Neuronal stem cell (in vitro differentiated cells): ENCODE data around the gene MRPL40.

ENCODE experiments used
- DNase-seq: peaks from one replicate; pipeline ENCODE4 v3.0.0-alpha.2; 2013; ENCODE audit warnings: low spot score
- H2AFZ ChIP-seq: one replicate; pipeline ENCODE4 v1.6.1; 2013; ENCODE audit warnings: mild to moderate bottlenecking, low read length, inconsistent platforms
- H2AK5ac ChIP-seq: 2 replicates; pipeline ENCODE4 v1.6.1; 2013; ENCODE audit warnings: low read depth, mild to moderate bottlenecking, inconsistent platforms, low read length, moderate library complexity, mixed read lengths
- H2BK120ac ChIP-seq: 2 replicates; pipeline ENCODE4 v1.6.1; 2013; ENCODE audit warnings: low read depth, mild to moderate bottlenecking, inconsistent platforms, low read length, moderate library complexity, mixed read lengths
- H2BK12ac ChIP-seq: one replicate; pipeline ENCODE4 v1.6.1; 2013; ENCODE audit warnings: low read length, inconsistent platforms
- H2BK15ac ChIP-seq: 2 replicates; pipeline ENCODE4 v1.6.1; 2013; ENCODE audit warnings: mild to moderate bottlenecking, low read length, inconsistent platforms, mixed read lengths
- H2BK5ac ChIP-seq: one replicate; pipeline ENCODE4 v1.6.1; 2013; ENCODE audit warnings: inconsistent platforms, mild to moderate bottlenecking, low read length, moderate library complexity
- H3K14ac ChIP-seq: one replicate; pipeline ENCODE4 v1.6.1; 2013; ENCODE audit warnings: low read length, inconsistent platforms
- H3K18ac ChIP-seq: 2 replicates; pipeline ENCODE4 v1.6.1; 2013; ENCODE audit warnings: low read length, inconsistent platforms
- H3K23ac ChIP-seq: 2 replicates; pipeline ENCODE4 v1.6.1; 2013; ENCODE audit warnings: low read depth, mild to moderate bottlenecking, mixed read lengths, low read length, inconsistent platforms; ENCODE audit not compliant: poor library complexity
- H3K27ac ChIP-seq: replicated peaks from 3 replicates; pipeline ENCODE4 v1.5.1; 2013; ENCODE audit warnings: low read length, inconsistent platforms
- H3K27me3 ChIP-seq, 3 experiments: 2 replicates each; pipeline ENCODE4 v1.6.1; 2013; ENCODE audit warnings: low read length in 3 of 3, mild to moderate bottlenecking in 2 of 3, inconsistent platforms in 1 of 3, low read depth in 1 of 3, mixed read lengths in 1 of 3, moderate library complexity in 1 of 3; ENCODE audit not compliant: control insufficient read depth in 3 of 3, insufficient read depth in 3 of 3
- H3K36me3 ChIP-seq, 2 donors: replicated peaks in 1 of 2; 2 replicates each; pipeline ENCODE4 v1.6.1; 2013; ENCODE audit warnings: low read length in 2 of 2; ENCODE audit not compliant: control insufficient read depth in 2 of 2, insufficient read depth in 2 of 2
- H3K4ac ChIP-seq: 2 replicates; pipeline ENCODE4 v1.6.1; 2013; ENCODE audit warnings: inconsistent platforms, mild to moderate bottlenecking, low read length, moderate library complexity
- H3K4me1 ChIP-seq, 2 donors: 1 replicate in 1 of 2; 2 replicates in 1 of 2; pipeline ENCODE4 v1.6.1; 2013; ENCODE audit warnings: low read length in 2 of 2, low read depth in 1 of 2; ENCODE audit not compliant: control insufficient read depth in 2 of 2, insufficient read depth in 1 of 2
- H3K4me2 ChIP-seq: one replicate; pipeline ENCODE4 v1.6.1; 2013; ENCODE audit warnings: mild to moderate bottlenecking, low read length, inconsistent platforms; ENCODE audit not compliant: insufficient read depth, poor library complexity, severe bottlenecking
- H3K4me3 ChIP-seq, 2 donors: 2 replicates each; pipeline ENCODE4 v1.5.1; 2013; ENCODE audit warnings: low read length in 2 of 2, mild to moderate bottlenecking in 2 of 2, inconsistent platforms in 1 of 2, moderate library complexity in 1 of 2
- H3K79me1 ChIP-seq: one replicate; pipeline ENCODE4 v1.6.1; 2013; ENCODE audit warnings: low read depth, mild to moderate bottlenecking, inconsistent platforms, low read length, moderate library complexity
- H3K9ac ChIP-seq: one replicate; pipeline ENCODE4 v1.6.1; 2013; ENCODE audit warnings: mild to moderate bottlenecking, low read depth, low read length, inconsistent platforms; ENCODE audit not compliant: poor library complexity
- H3K9me3 ChIP-seq, 2 donors: replicated peaks in 1 of 2; 2 replicates each; pipeline versions ENCODE3 to v1.6.1; 2013; ENCODE audit warnings: low read length in 2 of 2, mild to moderate bottlenecking in 2 of 2, inconsistent platforms in 1 of 2, low read depth in 1 of 2, mixed read lengths in 1 of 2, moderate library complexity in 1 of 2; ENCODE audit not compliant: control insufficient read depth in 2 of 2, insufficient read depth in 1 of 2
- H4K8ac ChIP-seq: one replicate; pipeline ENCODE4 v1.6.1; 2013; ENCODE audit warnings: low read depth, mild to moderate bottlenecking, inconsistent platforms, low read length, moderate library complexity
- H4K91ac ChIP-seq: one replicate; pipeline ENCODE4 v1.6.1; 2013; ENCODE audit warnings: low read length, low read depth, mild to moderate bottlenecking, inconsistent platforms; ENCODE audit not compliant: poor library complexity
- WGBS, 2 donors: extraction: QIAGEN DNeasy Blood & Tissue Kit; methylation state at CpG; one replicate each; pipeline ENCODE4 v1.1.7; 2013; ENCODE audit warnings: missing lambda C conversion rate in 2 of 2, mixed read lengths in 1 of 2; ENCODE audit not compliant: insufficient read length in 2 of 2, insufficient replicate concordance in 1 of 2; ENCODE audit errors: extremely low coverage in 2 of 2; 5-methylcytosine and 5-hydroxymethylcytosine counted together

The MRPL40 gene

DNA sequence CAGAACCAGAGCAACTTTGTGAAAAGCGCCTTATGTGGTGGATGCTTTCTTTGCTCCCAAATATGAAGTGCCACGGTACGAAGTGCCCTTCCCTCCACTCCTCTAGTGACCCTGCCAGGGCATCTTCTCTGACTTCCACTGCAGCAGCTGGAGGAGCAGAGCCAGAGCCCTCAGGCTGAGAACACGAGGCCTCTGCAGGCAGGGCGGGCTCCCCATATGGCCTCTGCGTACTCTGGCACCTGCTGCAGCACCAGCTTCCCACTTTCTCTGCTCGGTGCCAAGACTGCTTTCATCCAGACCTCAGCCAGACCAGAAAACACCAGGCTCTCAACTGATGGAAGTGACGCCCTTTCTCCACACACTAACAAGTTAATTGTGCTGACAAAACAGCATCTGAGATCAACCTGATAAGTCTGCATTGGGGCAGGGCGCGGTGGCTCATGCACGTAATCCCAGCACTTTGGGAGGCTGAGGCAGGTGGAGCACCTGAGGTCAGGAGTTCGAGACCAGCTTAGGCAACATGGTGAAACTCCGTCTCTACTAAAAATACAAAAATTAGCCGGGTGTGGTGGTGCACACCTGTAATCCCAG, 33.9 kb downstream of the MRPL40 start:
- Histone ChIP-seq H3K9me3 (peaks cover 0 to 3% of the 10 kb centered on the region in 2 donors), H3K14ac (no peak overlapping the region), H3K4me3 (no peak overlapping the region), H3K9ac (no peak overlapping the region), H2BK12ac (no peak overlapping the region), H4K8ac (no peak overlapping the region), H3K36me3 (peaks cover 55 to 99% of the 10 kb centered on the region in 2 donors), H3K79me1 (peaks cover 2% of the 10 kb centered on the region), H2BK120ac (no peak overlapping the region), H3K23ac (no peak overlapping the region), H3K27me3 (no peaks in the 10 kb centered on the region), H3K4ac (no peak overlapping the region), H4K91ac (no peak overlapping the region), H3K4me2 (no peak overlapping the region), H2AFZ (no peak overlapping the region), H3K18ac (no peak overlapping the region), H3K4me1 (peaks cover 0 to 2% of the 10 kb centered on the region in 2 donors), H2AK5ac (no peak overlapping the region), H2BK5ac (no peak overlapping the region), H2BK15ac (no peak overlapping the region), H3K27ac (no peak overlapping the region)
- no peak for DNase-seq
- WGBS, 2 donors: no CpG with 5 or more reads among the region's 14 CpGs

GRCh38 chr22:19466848-19467752, 34.8 kb downstream of the MRPL40 start:
- H3K79me1 ChIP-seq: peaks cover 2% of the 10 kb centered on the region
- H2BK12ac ChIP-seq: no peak overlapping the region
- DNase-seq: no peak
- peaks cover 0 to 2% of the 10 kb centered on the region in 2 donors for H3K4me1 ChIP-seq
- no peak overlapping the region for H3K9ac ChIP-seq
- no peak overlapping the region for H3K27ac ChIP-seq
- H4K8ac ChIP-seq: no peak overlapping the region
- H3K23ac ChIP-seq: no peak overlapping the region
- H3K36me3 ChIP-seq: peaks cover 62 to 100% of the 10 kb centered on the region in 2 donors
- peaks cover 0 to 3% of the 10 kb centered on the region in 2 donors for H3K9me3 ChIP-seq
- H2BK5ac ChIP-seq: no peak overlapping the region
- H4K91ac ChIP-seq: no peak overlapping the region
- H3K4me2 ChIP-seq: no peak overlapping the region
- no peaks in the 10 kb centered on the region for H3K27me3 ChIP-seq
- no CpG with 5 or more reads among the region's 9 CpGs for WGBS, 2 donors
- no peak overlapping the region for H3K4ac ChIP-seq
- no peak overlapping the region for H2AFZ ChIP-seq
- H2BK120ac ChIP-seq: no peak overlapping the region
- H2AK5ac ChIP-seq: no peak overlapping the region
- H3K14ac ChIP-seq: no peak overlapping the region
- no peak overlapping the region for H2BK15ac ChIP-seq
- H3K18ac ChIP-seq: no peak overlapping the region
- H3K4me3 ChIP-seq: no peak overlapping the region

DNA sequence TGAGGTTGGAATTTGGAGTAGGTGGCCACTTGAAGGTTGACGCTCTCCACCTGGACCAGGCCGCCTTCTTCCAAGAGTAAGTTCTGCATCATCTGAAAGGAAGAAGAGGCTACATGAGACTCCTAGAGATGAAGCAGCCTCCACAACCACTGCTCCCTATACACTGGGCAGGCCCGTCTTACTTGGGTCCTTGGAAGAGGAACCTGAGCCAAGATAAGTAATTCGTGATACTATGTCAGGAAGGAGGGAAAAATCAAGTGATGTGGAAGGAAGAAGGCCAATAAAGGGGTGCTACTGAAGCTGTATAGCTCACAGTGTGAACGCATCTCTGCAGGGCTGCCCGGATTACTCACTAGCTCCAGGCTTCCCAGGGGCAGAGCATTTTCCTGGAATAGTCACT, 35.6 kb downstream of the MRPL40 start:
- Histone ChIP-seq H3K9me3 (peaks cover 0 to 3% of the 10 kb centered on the region in 2 donors), H3K18ac (no peak overlapping the region), H2AK5ac (no peak overlapping the region), H3K79me1 (peaks cover 6% of the 10 kb centered on the region), H2BK15ac (no peak overlapping the region), H3K36me3 (peaks cover 67 to 100% of the 10 kb centered on the region in 2 donors), H3K27me3 (no peaks in the 10 kb centered on the region), H2AFZ (no peak overlapping the region), H2BK120ac (no peak overlapping the region), H2BK12ac (no peak overlapping the region), H3K4me1 (peaks cover 0 to 2% of the 10 kb centered on the region in 2 donors), H3K9ac (no peak overlapping the region), H4K8ac (no peak overlapping the region), H3K4ac (no peak overlapping the region), H3K4me2 (no peak overlapping the region), H4K91ac (no peak overlapping the region), H3K27ac (no peak overlapping the region), H3K4me3 (no peak overlapping the region), H2BK5ac (no peak overlapping the region), H3K23ac (no peak overlapping the region), H3K14ac (no peak overlapping the region)
- no CpG with 5 or more reads among the region's 6 CpGs for WGBS, 2 donors
- no peak for DNase-seq

DNA sequence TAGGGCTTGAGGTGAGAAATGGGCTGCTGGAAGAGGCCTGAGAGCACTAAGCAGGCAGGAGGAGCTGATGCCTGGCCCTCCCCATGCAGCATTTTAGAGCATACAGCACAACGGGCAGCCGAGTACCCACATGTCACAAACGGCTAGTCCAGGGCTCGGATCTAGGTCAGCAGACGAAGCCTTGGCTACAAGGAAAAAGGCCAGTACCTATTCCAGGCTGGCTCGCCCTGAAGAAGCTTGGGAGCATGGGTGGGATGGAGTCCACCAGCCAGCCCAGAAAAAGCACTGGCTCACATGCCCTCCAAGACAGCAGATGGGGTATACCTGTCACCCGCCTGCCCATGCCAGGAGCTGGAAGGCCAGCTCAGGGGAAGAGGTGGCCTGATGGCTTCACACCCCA, 37.1 kb downstream of the MRPL40 start:
- peaks cover 70 to 98% of the 10 kb centered on the region in 2 donors for H3K36me3 ChIP-seq
- no peak overlapping the region for H3K18ac ChIP-seq
- H3K14ac ChIP-seq: no peak overlapping the region
- H3K4me1 ChIP-seq: peaks cover 0 to 2% of the 10 kb centered on the region in 2 donors
- H3K27ac ChIP-seq: no peak overlapping the region
- H3K79me1 ChIP-seq: peaks cover 6% of the 10 kb centered on the region
- H2BK120ac ChIP-seq: no peak overlapping the region
- H4K91ac ChIP-seq: no peak overlapping the region
- peaks cover 0 to 3% of the 10 kb centered on the region in 2 donors for H3K9me3 ChIP-seq
- H2BK5ac ChIP-seq: no peak overlapping the region
- H3K23ac ChIP-seq: no peak overlapping the region
- H2BK15ac ChIP-seq: no peak overlapping the region
- no peak overlapping the region for H2BK12ac ChIP-seq
- no peak overlapping the region for H2AFZ ChIP-seq
- DNase-seq: no peak
- H3K4ac ChIP-seq: no peak overlapping the region
- H3K9ac ChIP-seq: no peak overlapping the region
- WGBS, 2 donors: no CpG with 5 or more reads among the region's 7 CpGs
- no peak overlapping the region for H2AK5ac ChIP-seq
- no peaks in the 10 kb centered on the region for H3K27me3 ChIP-seq
- no peak overlapping the region for H3K4me2 ChIP-seq
- H4K8ac ChIP-seq: no peak overlapping the region
- no peak overlapping the region for H3K4me3 ChIP-seq
